Parathyroid adenoma (tissue), 2 donors: ENCODE measurements around the gene PHEX.

ENCODE experiments used
- H2AFZ ChIP-seq: fragments of 300-600 bp; sonication (generic); one replicate; pipeline ENCODE4 v1.7.0; 2017; ENCODE audit warnings: antibody characterized with exemption, mild to moderate bottlenecking
- H3K27ac ChIP-seq: fragments of 300-600 bp; sonication (generic); one replicate; pipeline ENCODE4 v1.7.0; 2017
- H3K27me3 ChIP-seq: fragments of 300-600 bp; sonication (generic); one replicate; pipeline ENCODE4 v1.7.0; 2017; ENCODE audit warnings: low read length; ENCODE audit not compliant: control insufficient read depth, insufficient read depth
- H3K36me3 ChIP-seq: fragments of 300-600 bp; sonication (generic); one replicate; pipeline ENCODE4 v1.7.0; 2017; ENCODE audit warnings: low read length; ENCODE audit not compliant: control insufficient read depth, insufficient read depth
- H3K4me1 ChIP-seq: fragments of 300-600 bp; sonication (generic); one replicate; pipeline ENCODE4 v1.7.0; 2017; ENCODE audit warnings: control low read depth
- H3K4me2 ChIP-seq: fragments of 300-600 bp; sonication (generic); one replicate; pipeline ENCODE4 v1.7.0; 2017; ENCODE audit warnings: low read length
- H3K4me3 ChIP-seq: fragments of 300-600 bp; sonication (generic); one replicate; pipeline ENCODE4 v1.7.0; 2017; ENCODE audit warnings: low read depth, low read length
- H3K79me2 ChIP-seq: fragments of 300-600 bp; sonication (generic); one replicate; pipeline ENCODE4 v1.7.0; 2017; ENCODE audit warnings: control low read depth
- H3K9ac ChIP-seq: fragments of 300-600 bp; sonication (generic); one replicate; pipeline ENCODE4 v1.7.0; 2017; ENCODE audit warnings: mild to moderate bottlenecking
- H3K9me3 ChIP-seq: fragments of 300-600 bp; sonication (generic); one replicate; pipeline ENCODE4 v1.7.0; 2017; ENCODE audit warnings: low read length; ENCODE audit not compliant: control insufficient read depth
- CTCF ChIP-seq: fragments of 300-600 bp; sonication (generic); IDR thresholded peaks from one replicate; pipeline ENCODE4 v1.7.0; 2017; ENCODE audit warnings: antibody characterized with exemption, mild to moderate bottlenecking
- donor health status: primary hyperparathyroidism.

The PHEX gene

GRCh38 chrX:22246620-22247019 lies 214.5 kb downstream of the PHEX start:
- no peaks in the 10 kb centered on the region for H3K27me3 ChIP-seq
- no peak overlapping the region for H3K4me3 ChIP-seq
- H3K9me3 ChIP-seq: no peaks in the 10 kb centered on the region
- no peak overlapping the region for H3K27ac ChIP-seq
- no peaks in the 10 kb centered on the region for H3K79me2 ChIP-seq
- H3K36me3 ChIP-seq: no peaks in the 10 kb centered on the region
- no peak for TF ChIP-seq CTCF
- no peak overlapping the region for H2AFZ ChIP-seq
- no peak overlapping the region for H3K9ac ChIP-seq
- H3K4me1 ChIP-seq: no peaks in the 10 kb centered on the region
- no peak overlapping the region for H3K4me2 ChIP-seq

- H3K4me1 ChIP-seq: no peaks in the 10 kb centered on the region
- H3K4me2 ChIP-seq: no peak overlapping the region
- no peaks in the 10 kb centered on the region for H3K36me3 ChIP-seq
These were observed 215.0 kb downstream of the PHEX start for GRCh38 chrX:22247169-22247568.

GRCh38 chrX:22248401-22248800 lies 216.3 kb downstream of the PHEX start:
- H3K4me2 ChIP-seq: no peak overlapping the region

More at GRCh38 chrX:22247169-22247568, 215.0 kb downstream of the PHEX start:
- Histone ChIP-seq H3K27ac (no peak overlapping the region), H3K4me3 (no peak overlapping the region), H3K9ac (no peak overlapping the region), H3K79me2 (no peaks in the 10 kb centered on the region), H3K27me3 (no peaks in the 10 kb centered on the region), H2AFZ (no peak overlapping the region), H3K9me3 (no peaks in the 10 kb centered on the region)
- TF ChIP-seq CTCF: no peak

GRCh38 chrX:22249371-22249770 lies 217.2 kb downstream of the PHEX start:
- no peaks in the 10 kb centered on the region for H3K27me3 ChIP-seq
- H3K4me1 ChIP-seq: no peaks in the 10 kb centered on the region
- no peaks in the 10 kb centered on the region for H3K9me3 ChIP-seq
- no peaks in the 10 kb centered on the region for H3K79me2 ChIP-seq
- H3K27ac ChIP-seq: no peak overlapping the region
- no peak overlapping the region for H3K4me3 ChIP-seq
- no peaks in the 10 kb centered on the region for H3K36me3 ChIP-seq
- H3K9ac ChIP-seq: no peak overlapping the region
- H3K4me2 ChIP-seq: no peak overlapping the region
- H2AFZ ChIP-seq: no peak overlapping the region
- no peak for TF ChIP-seq CTCF

More at GRCh38 chrX:22248401-22248800, 216.3 kb downstream of the PHEX start:
- Histone ChIP-seq H2AFZ (no peak overlapping the region), H3K79me2 (no peaks in the 10 kb centered on the region), H3K4me3 (no peak overlapping the region), H3K27me3 (no peaks in the 10 kb centered on the region), H3K9ac (no peak overlapping the region), H3K9me3 (no peaks in the 10 kb centered on the region), H3K4me1 (no peaks in the 10 kb centered on the region), H3K27ac (no peak overlapping the region), H3K36me3 (no peaks in the 10 kb centered on the region)
- no peak for TF ChIP-seq CTCF

- no peaks in the 10 kb centered on the region for H3K27me3 ChIP-seq
- no peaks in the 10 kb centered on the region for H3K9me3 ChIP-seq
- H3K27ac ChIP-seq: no peak overlapping the region
- no peak overlapping the region for H3K9ac ChIP-seq
- no peaks in the 10 kb centered on the region for H3K36me3 ChIP-seq
- H3K79me2 ChIP-seq: no peaks in the 10 kb centered on the region
- no peak overlapping the region for H3K4me3 ChIP-seq
- no peaks in the 10 kb centered on the region for H3K4me1 ChIP-seq
- no peak overlapping the region for H2AFZ ChIP-seq
- no peak overlapping the region for H3K4me2 ChIP-seq
- TF ChIP-seq CTCF: no peak
These were observed 236.6 kb downstream of the PHEX start for GRCh38 chrX:22268706-22269105.
